GM11168 (cell line): Measurements from ENCODE around the gene DTD1.

Experiments used
- in situ Hi-C: fragments of 300-500 bp; cut with MboI; formaldehyde crosslinking; loops from one replicate; pipeline ENCODE4 v1.12.0; 2022; ENCODE audit warnings: low sequenced_read_pairs; ENCODE audit not compliant: unreplicated experiment

DTD1 gene

GRCh38 chr20:18653736-18654447 lies 66.0 kb downstream of the DTD1 start:
- in situ Hi-C loops = no loop called here

GRCh38 chr20:18654448-18654773 lies 66.6 kb downstream of the DTD1 start:
- in situ Hi-C loops = no loop called here

DNA sequence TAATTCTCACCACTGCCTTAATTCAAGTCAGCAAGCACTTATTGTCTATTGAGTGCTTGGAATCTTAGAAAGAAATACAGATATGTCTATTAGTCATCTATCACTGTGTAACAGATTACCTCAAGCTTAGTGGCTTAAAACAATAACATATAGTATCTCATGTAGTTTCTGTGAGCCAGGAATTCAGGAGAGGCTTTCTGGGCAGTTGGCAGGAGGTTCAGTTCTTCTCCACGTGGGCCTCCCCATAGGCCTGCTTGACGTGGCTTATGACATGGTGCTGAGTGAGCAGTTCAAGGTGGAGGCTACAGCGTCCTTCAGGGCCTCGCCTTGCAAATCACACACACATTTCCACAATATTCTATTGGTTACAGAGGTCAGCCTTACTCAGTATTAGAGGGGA lies 69.7 kb downstream of the DTD1 start:
- in situ Hi-C loops = no loop called here

- in situ Hi-C loops = no loop called here
These were observed 74.6 kb downstream of the DTD1 start for GRCh38 chr20:18662279-18663040.

GRCh38 chr20:18663932-18664331 lies 76.1 kb downstream of the DTD1 start:
- in situ Hi-C loops = no loop called here

DNA sequence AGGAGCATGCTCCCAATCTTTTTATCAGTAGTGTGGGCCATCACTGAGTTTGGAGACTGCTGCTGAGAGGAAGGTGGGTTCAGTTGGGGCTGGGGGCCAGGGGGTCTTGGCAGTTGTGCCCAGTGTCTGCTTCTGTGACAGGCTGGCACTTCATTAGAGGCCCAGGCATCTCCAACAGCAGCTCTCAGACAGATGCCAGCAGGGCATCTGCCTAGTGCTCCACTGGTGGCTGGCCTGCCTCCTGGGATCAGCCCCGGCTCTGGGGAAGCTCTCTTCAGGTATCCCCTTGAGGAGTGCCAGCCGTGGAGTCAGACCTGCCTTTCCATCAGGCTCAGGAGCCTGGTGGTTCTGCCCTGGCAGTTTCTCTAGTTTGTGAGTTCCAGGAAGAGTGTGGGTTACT lies 77.3 kb downstream of the DTD1 start:
- in situ Hi-C loops = no loop called here

GRCh38 chr20:18666803-18667415 lies 79.1 kb downstream of the DTD1 start:
- in situ Hi-C loops = no loop called here

DNA sequence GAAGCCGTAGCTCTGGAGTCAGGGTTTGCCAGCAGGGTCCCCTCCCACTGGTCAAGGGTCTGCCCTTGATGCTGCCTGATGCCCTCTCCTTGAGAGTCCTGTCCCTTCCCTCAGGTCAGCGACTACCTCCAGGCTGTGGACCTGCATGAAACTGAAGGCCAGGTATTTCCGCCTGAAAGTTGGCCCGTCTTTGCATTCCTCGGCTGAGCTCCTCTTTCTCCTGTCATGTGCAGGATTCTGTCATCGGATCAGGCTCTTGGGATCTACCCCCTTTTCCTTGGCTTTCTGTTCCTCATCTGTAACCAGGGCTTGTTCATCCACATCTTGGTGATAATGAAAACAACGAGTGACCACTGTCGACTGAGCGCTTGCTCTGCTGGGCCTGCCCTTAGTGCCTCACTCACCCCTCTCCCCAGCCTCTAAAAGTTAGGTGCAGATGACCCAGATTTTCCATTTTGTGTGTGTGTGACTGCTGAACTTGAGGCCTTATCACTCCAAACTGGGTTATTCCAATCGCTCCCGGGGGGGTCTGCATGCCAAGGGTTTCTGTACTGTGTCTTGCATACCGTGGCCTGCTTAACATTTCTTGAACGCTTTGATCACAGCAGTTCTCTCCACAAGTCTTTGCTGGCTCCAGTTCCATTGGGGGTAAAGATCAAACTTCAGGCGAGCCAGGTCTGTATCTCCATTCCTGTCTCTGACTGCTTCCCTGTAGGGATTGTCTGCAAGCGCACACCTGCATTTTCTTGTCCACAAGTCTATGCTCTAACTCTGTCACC lies 81.6 kb downstream of the DTD1 start:
- in situ Hi-C loops = no loop called here

GRCh38 chr20:18671203-18671710 lies 83.4 kb downstream of the DTD1 start:
- in situ Hi-C loops = no loop called here

- in situ Hi-C loops = no loop called here
These were observed 85.0 kb downstream of the DTD1 start for GRCh38 chr20:18672834-18673233.

DNA sequence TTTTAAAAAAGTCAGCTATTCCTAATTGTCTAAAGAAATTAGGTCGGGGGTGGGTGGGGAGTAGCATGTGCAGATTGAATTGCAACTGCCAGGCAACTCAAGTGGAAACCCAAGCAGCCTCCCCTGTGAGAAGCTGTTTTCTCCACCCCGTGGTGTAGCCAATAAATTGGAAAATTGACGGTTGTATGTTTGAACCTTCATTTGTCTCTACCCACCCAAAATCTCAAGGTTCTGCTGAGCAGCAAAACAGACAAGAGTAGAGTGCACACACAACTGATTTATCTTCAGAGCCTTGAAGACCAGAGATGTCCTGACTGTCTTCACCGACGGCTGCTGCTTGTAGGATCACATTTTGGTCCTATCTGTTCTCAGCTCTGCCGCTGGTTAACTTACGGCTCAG lies 88.5 kb downstream of the DTD1 start:
- in situ Hi-C loops = no loop called here

DNA sequence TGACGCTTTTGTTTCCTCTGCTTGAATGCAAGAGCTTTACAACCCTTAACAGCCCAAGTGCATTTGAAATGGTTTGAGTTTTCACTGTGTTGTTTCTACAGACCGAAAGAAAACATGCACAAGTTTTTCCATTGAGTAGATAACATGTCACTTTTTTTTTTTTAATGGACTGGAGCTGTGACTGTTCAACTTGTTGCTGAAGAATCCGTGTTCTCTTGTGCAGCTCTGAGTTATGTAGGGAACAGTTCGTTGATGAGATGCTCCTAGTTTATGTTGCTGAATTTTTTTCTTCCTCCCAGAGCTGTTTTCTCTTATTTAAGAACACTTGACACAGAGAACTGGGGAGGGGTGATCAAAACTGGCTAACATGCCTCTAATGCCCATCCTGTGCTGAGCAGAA lies 89.3 kb downstream of the DTD1 start:
- in situ Hi-C loops = no loop called here

- in situ Hi-C loops = no loop called here
These were observed 90.9 kb downstream of the DTD1 start for GRCh38 chr20:18678549-18679419.

DNA sequence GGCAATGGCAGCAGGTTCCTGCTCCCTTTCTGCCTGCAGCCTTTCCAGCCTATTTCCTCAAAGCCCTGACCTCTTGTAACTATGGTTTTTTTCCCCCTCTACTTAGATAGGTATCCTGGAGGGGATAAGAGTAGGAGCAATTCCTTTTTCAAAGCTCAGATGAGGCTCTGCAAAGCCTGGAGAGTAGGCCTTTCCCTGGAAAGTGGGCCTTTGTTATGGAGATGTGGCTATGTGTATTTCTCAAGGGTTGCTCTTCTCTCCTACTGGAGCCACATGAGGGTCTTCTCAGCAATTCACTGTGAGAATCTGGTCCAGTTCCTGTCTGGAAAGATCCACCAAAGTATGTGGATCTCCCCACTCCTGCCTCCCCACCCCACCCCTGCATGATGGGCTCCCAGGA lies 96.0 kb downstream of the DTD1 start:
- in situ Hi-C loops = no loop called here

DNA sequence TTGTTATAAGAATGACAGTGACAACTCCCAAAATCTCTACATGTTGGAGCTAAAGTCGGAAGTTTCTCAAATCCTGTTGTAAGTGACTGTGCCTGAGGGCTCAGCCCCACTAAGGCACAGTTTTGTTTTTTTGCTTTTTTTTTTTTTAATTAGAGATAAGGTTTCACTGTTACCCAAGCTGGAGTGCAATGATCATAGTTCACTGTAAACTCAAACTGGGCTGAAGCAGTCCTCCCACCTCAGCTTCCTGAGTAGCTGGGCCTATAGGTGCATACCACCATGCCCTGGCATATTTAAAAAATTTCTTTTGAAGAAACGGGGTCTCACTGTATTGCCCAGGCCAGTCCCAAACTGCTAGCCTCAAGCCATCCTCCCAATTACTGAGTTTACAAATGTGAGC lies 96.9 kb downstream of the DTD1 start:
- in situ Hi-C loops = no loop called here

DNA sequence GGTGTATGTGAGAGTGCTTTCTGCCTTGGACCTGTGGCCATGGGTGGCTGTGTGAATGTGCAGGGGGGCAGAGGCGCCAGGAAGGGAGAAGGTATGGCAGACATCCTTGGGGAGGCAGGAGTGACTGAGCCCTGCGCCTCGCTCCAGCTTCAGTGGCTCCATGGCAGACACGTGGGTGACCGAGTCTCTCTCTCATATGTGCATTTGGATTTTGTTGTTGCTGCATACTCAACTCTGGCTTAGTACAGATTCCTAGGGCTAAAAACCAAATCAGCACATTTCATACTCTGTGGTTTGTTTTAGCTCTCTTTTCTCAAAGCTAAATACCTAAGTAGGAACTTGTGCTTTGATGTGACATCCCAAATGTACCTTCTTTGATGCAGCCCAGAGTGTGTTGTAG lies 97.6 kb downstream of the DTD1 start:
- in situ Hi-C loops = no loop called here

- in situ Hi-C loops = no loop called here
These were observed 98.8 kb downstream of the DTD1 start for GRCh38 chr20:18686696-18687095.

DNA sequence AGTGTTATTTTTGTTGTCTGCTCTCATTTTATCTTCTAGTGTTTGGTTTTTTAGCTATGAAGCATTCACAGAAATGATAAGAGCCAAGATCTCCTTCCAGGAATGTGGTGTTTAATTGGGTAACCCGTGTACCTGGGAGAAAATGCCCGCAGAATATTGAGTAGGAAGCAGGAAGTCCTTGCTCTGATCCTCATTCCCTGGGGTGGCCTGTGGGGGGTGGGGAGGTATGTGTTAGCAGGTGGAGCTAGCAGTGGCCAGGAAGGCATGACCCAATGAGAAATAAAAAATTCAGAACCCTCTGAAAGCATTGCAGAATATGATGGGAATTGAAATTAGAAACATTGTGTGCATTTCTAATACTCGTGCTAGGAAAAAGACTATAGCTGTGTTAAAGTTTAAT lies 100.8 kb downstream of the DTD1 start:
- in situ Hi-C loops = no loop called here

GRCh38 chr20:18689557-18689956 lies 101.7 kb downstream of the DTD1 start:
- in situ Hi-C loops = no loop called here

DNA sequence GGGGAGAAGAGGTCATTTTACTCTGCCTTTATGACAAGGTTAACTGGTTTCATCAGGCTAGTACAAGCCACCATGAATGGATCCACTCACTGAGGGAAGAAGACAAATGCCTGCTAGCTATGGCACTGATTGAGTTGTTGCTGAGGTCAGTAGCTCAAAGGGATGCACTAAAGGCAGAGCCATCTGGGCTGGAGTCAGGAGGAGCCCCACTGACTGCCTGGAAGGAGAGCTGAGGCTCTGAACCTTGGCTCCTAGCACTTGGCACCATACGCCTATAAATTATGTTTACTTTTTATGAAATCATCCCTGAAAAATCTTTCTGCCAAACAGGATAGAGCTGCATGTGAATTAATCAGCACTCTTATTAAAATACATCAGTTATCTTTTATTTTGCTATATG lies 104.6 kb downstream of the DTD1 start:
- in situ Hi-C loops = no loop called here
